Stimulated activated CD4-positive, alpha-beta T cell treated with anti-CD3 and anti-CD28 coated beads, Interleukin-15, amount 100 ng/mL, for 1 hour (primary cell): ENCODE data around the gene CD22.

ENCODE experiments used
- DNase-seq, 2 donors: peaks; one replicate each; pipeline ENCODE4 v3.0.0-alpha.2; 2020; ENCODE audit warnings: low read depth in 1 of 2, low spot score in 1 of 2

CD22 gene

GRCh38 chr19:35313587-35313986 lies 15.4 kb upstream of the CD22 start:
- DNase-seq: no peak

- no peak for DNase-seq
Measured at GRCh38 chr19:35314031-35314430, 15.0 kb upstream of the CD22 start.

- DNase-seq: no peak
Measured at GRCh38 chr19:35314858-35315470, 14.0 kb upstream of the CD22 start.

GRCh38 chr19:35315883-35316282 lies 13.1 kb upstream of the CD22 start:
- DNase-seq: no peak

GRCh38 chr19:35316560-35316959 lies 12.4 kb upstream of the CD22 start:
- no peak for DNase-seq

- no peak for DNase-seq
Measured at GRCh38 chr19:35317464-35318043, 11.4 kb upstream of the CD22 start.

- DNase-seq: no peak
Measured at GRCh38 chr19:35318679-35319448, 10.1 kb upstream of the CD22 start.

- DNase-seq: no peak
Measured at GRCh38 chr19:35320065-35320713, 8.8 kb upstream of the CD22 start.

- no peak for DNase-seq
Measured at GRCh38 chr19:35321291-35321690, 7.7 kb upstream of the CD22 start.

GRCh38 chr19:35322014-35322413 lies 7.0 kb upstream of the CD22 start:
- DNase-seq: no peak

GRCh38 chr19:35327642-35328041 lies 1.3 kb upstream of the CD22 start:
- DNase-seq: no peak

- no peak for DNase-seq
Measured at GRCh38 chr19:35329323-35329722, 336 bp downstream of the CD22 start.

GRCh38 chr19:35330475-35330874 lies 1.5 kb downstream of the CD22 start:
- no peak for DNase-seq

- DNase-seq: no peak
Measured at GRCh38 chr19:35331551-35332214, 2.7 kb downstream of the CD22 start.

- DNase-seq: peak in 1 of 2 donors; percentile 18
Measured at GRCh38 chr19:35332817-35333216, 3.8 kb downstream of the CD22 start.

- DNase-seq: no peak
Measured at GRCh38 chr19:35334144-35334753, 5.3 kb downstream of the CD22 start.

- no peak for DNase-seq
Measured at GRCh38 chr19:35336166-35336955, 7.4 kb downstream of the CD22 start.

- DNase-seq: no peak
Measured at GRCh38 chr19:35337097-35337983, 8.4 kb downstream of the CD22 start.

- DNase-seq: no peak
Measured at GRCh38 chr19:35337984-35338296, 9.0 kb downstream of the CD22 start.
